ENCODE measurements around the gene SNORC. TPM values are rescaled to one million over a fixed set of nuclear protein-coding genes. Genes with fewer than 3 reads are reported as not detected.

The SNORC gene
- total and polyA plus RNA-seq, 10 of the 15 experiments (the other 5 are each of a cell fraction or from before 2014, with no cell fraction given): 0.04 to 0.74 (median 0.45) TPM; not detected in 4

- TF ChIP-seq ZBTB33 (IDR thresholded peaks at IDR 0.05) (no peak), TCF3 (IDR thresholded peaks at IDR 0.05; ENCODE audit: borderline replicate concordance, insufficient read depth, low read depth, low read length) (no peak)
Measured at GRCh38 chr2:232861353-232861752, 8.7 kb upstream of the SNORC start (continued).

DNA sequence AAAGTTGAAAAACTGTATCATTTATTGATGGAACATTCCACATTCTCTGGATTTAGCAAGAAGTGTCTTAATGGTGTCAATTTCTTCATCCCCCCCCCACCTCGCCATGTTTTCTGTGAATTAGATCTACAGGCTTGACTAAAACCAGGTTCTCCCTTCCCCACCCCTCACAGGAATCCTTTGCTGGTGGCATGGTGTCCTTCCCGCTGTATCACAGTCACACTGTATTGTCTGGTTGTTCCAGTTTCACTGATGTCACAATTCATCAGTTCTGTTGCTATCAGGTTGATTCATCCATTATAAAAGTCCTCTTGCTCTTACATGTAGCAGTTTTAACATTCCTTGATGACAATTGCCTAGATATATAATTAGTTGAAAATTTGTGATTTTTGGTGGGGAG is 6.1 kb upstream of the SNORC start:
- RAD21 ChIA-PET (ENCODE audit: unreplicated experiment): no interaction called here
- in situ Hi-C loops (cut with MboI): no loop called here
- TF ChIP-seq E2F8 (IDR thresholded peaks at IDR 0.05; ENCODE audit: low read depth, partially characterized antibody) (no peak), IRF4 (IDR thresholded peaks at IDR 0.05; ENCODE audit: low read depth, low read length) (no peak), NFYB (IDR thresholded peaks at IDR 0.05; ENCODE audit: insufficient read depth, low read depth, low read length) (no peak), JUND (IDR thresholded peaks at IDR 0.05; ENCODE audit: low read depth, low read length) (no peak), SIN3A (IDR thresholded peaks at IDR 0.05; ENCODE audit: low read depth, low read length) (no peak), POLR2AphosphoS5 (IDR thresholded peaks at IDR 0.05; ENCODE audit: low read length) (no peak), PAX5 (IDR thresholded peaks at IDR 0.05; ENCODE audit: borderline replicate concordance, low read depth, low read length) (no peak), KAT2A (conservative IDR thresholded peaks at IDR 0.05; ENCODE audit: control insufficient read depth, low read depth, low read length) (no peak), SRF (IDR thresholded peaks at IDR 0.05; ENCODE audit: low read depth in 2 of 2, low read length in 2 of 2) (no peak), TCF3 (IDR thresholded peaks at IDR 0.05; ENCODE audit: borderline replicate concordance, insufficient read depth, low read depth, low read length) (no peak), FOS (IDR thresholded peaks at IDR 0.05; ENCODE audit: borderline replicate concordance, extremely low read depth, insufficient read length) (no peak), HDGF (IDR thresholded peaks at IDR 0.05) (no peak), ASH2L (IDR thresholded peaks at IDR 0.05; ENCODE audit: borderline replicate concordance, low read depth) (no peak), ZNF274 (IDR thresholded peaks at IDR 0.05; ENCODE audit: insufficient read depth, insufficient read length) (no peak)
- TF ChIP-seq, protein P1, sequence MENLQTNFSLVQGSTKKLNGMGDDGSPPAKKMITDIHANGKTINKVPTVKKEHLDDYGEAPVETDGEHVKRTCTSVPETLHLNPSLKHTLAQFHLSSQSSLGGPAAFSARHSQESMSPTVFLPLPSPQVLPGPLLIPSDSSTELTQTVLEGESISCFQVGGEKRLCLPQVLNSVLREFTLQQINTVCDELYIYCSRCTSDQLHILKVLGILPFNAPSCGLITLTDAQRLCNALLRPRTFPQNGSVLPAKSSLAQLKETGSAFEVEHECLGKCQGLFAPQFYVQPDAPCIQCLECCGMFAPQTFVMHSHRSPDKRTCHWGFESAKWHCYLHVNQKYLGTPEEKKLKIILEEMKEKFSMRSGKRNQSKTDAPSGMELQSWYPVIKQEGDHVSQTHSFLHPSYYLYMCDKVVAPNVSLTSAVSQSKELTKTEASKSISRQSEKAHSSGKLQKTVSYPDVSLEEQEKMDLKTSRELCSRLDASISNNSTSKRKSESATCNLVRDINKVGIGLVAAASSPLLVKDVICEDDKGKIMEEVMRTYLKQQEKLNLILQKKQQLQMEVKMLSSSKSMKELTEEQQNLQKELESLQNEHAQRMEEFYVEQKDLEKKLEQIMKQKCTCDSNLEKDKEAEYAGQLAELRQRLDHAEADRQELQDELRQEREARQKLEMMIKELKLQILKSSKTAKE (IDR thresholded peaks at IDR 0.05; ENCODE audit: low read depth, poor library complexity, severe bottlenecking): no peak

More for the DNA sequence above, 6.1 kb upstream of the SNORC start:
- no peaks in the 10 kb centered on the region for H4K20me1 ChIP-seq (ENCODE audit: control insufficient read depth, insufficient read depth)
- POLR2A ChIA-PET: no interaction called here
- no peaks in the 10 kb centered on the region for H3K27me3 ChIP-seq (replicated peaks in 1 of 2; ENCODE audit: control insufficient read depth in 2 of 2, insufficient read depth in 2 of 2, low read length in 1 of 2)
- no peak overlapping the region for H3K4me2 ChIP-seq (ENCODE audit: control insufficient read depth, insufficient read depth)
- H3K79me2 ChIP-seq (ENCODE audit: control insufficient read depth, insufficient read depth, low read length): no peaks in the 10 kb centered on the region
- H3K27ac ChIP-seq (ENCODE audit: control insufficient read depth, insufficient read depth): no peak overlapping the region
- intact Hi-C loops (cut with micrococcal nuclease; ENCODE audit: unreplicated experiment): no loop called here
- H3K36me3 ChIP-seq (ENCODE audit: control insufficient read depth in 2 of 2, insufficient read depth in 2 of 2, low read length in 1 of 2): peaks cover 1 to 3% of the 10 kb centered on the region in 2 experiments; a peak in 2 of 4 replicates
- no peak for ATAC-seq
- H3K4me1 ChIP-seq (ENCODE audit: control insufficient read depth, insufficient read depth, low read length): no peaks in the 10 kb centered on the region
- no peaks in the 10 kb centered on the region for H3K9me3 ChIP-seq (replicated peaks; ENCODE audit: control insufficient read depth, insufficient read depth, low read length)
- BruUV-seq (replicated peaks): no TSS peak
- DNase-seq (ENCODE audit: low read depth, low spot score): no peak
- WGBS (ENCODE audit: insufficient coverage, insufficient replicate concordance, low lambda C conversion rate, missing lambda C conversion rate): 92% methylated on average over 2 of the region's 2 CpGs
- no peak overlapping the region for H3K9ac ChIP-seq (ENCODE audit: control insufficient read depth, insufficient read depth, low read length)
- no peak overlapping the region for H2AFZ ChIP-seq (ENCODE audit: control insufficient read depth, low read depth, low read length)
- FAIRE-seq: no peak
- no peak overlapping the region for H3K4me3 ChIP-seq
- CTCF ChIA-PET: interaction anchor here (1.1 kb wide), 1 partner anchor 10 kb away, joined by 3 read pairs; no protein-coding TSS in a partner anchor
- SMC1A ChIA-PET (ENCODE audit: uncharacterized antibody, unreplicated experiment): no interaction called here

All from GM12878 (cell line).